Calu3 (cell line): ENCODE results near the gene TSACC. TPM values are rescaled to one million over a fixed set of nuclear protein-coding genes. Genes with fewer than 3 reads are reported as not detected.

ENCODE experiments used
- BruUV-seq: library from RNA; stranded (reverse); fragments of 400-500 nt; replicated peaks from 2 replicates; lab custom pipeline; 2021; lab: Mats Ljungman, UMichigan
- CTCF ChIA-PET: fragments of 300-600 bp; sonication (Branson Sonifier 250); formaldehyde crosslinking; loops from one replicate; lab custom pipeline; 2022; ENCODE audit warnings: antibody characterized with exemption; lab: Charles Lee
- DNase-seq: peaks from one replicate; pipeline ENCODE4 v3.0.0; 2022
- H3K27ac Mint-ChIP-seq: one replicate; pipeline ENCODE4 v1.8.0; 2022; ENCODE audit warnings: mixed read lengths; ENCODE audit not compliant: unreplicated experiment
- H3K27me3 Mint-ChIP-seq: one replicate; pipeline ENCODE4 v1.8.0; 2022; ENCODE audit warnings: mixed read lengths; ENCODE audit not compliant: unreplicated experiment
- H3K36me3 Mint-ChIP-seq: one replicate; pipeline ENCODE4 v1.8.0; 2022; ENCODE audit warnings: mild to moderate bottlenecking, moderate library complexity, mixed read lengths; ENCODE audit not compliant: insufficient read depth, unreplicated experiment
- H3K4me1 Mint-ChIP-seq: one replicate; pipeline ENCODE4 v1.8.0; 2022; ENCODE audit warnings: mild to moderate bottlenecking, low read depth, mixed read lengths; ENCODE audit not compliant: unreplicated experiment
- H3K4me3 Mint-ChIP-seq: one replicate; pipeline ENCODE4 v1.8.0; 2022; ENCODE audit warnings: mild to moderate bottlenecking, low read depth, moderate library complexity, mixed read lengths; ENCODE audit not compliant: unreplicated experiment
- H3K9me3 Mint-ChIP-seq: one replicate; pipeline ENCODE4 v1.8.0; 2022; ENCODE audit warnings: low read depth, mixed read lengths; ENCODE audit not compliant: unreplicated experiment
- intact Hi-C: fragments of 100-400 bp; cut with micrococcal nuclease; formaldehyde crosslinking; loops from one replicate; pipeline ENCODE4 v1.10.0; 2022; ENCODE audit not compliant: unreplicated experiment
- total RNA-seq: library from RNA; stranded (reverse); gene quantifications from 2 replicates; pipeline ENCODE4 v1.2.3, GENCODE V29; 2022
- TF ChIP-seq, protein P1 (sequence below): fragments of 200-600 bp; IDR thresholded peaks from one replicate; pipeline ENCODE4 v1.8.0; 2022; ENCODE audit warnings: antibody characterized with exemption; ENCODE audit not compliant: unreplicated experiment

TSACC gene
- total RNA-seq, 1 experiment from 2014 or later, result 1.4 TPM

DNA sequence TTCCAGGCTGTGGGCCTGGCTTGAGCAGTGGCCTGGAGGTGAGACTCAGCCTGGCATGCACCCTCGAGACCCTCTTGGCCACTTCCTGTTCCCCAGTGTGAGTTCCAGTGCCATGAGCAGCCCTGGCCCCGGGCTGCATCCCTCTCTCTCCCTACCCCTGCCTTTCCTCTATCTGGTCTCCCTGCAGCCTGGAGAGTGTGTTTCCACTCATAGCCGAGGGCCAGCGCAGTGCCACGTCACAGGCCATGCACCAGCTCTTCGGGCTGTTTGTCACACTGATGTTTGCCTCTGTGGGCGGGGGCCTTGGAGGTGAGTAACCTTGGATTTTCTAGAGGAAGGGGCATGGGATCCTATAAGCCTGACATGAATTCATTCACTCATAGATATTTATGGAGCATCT lies 44.2 kb downstream of the TSACC start:
- TF ChIP-seq, protein P1, sequence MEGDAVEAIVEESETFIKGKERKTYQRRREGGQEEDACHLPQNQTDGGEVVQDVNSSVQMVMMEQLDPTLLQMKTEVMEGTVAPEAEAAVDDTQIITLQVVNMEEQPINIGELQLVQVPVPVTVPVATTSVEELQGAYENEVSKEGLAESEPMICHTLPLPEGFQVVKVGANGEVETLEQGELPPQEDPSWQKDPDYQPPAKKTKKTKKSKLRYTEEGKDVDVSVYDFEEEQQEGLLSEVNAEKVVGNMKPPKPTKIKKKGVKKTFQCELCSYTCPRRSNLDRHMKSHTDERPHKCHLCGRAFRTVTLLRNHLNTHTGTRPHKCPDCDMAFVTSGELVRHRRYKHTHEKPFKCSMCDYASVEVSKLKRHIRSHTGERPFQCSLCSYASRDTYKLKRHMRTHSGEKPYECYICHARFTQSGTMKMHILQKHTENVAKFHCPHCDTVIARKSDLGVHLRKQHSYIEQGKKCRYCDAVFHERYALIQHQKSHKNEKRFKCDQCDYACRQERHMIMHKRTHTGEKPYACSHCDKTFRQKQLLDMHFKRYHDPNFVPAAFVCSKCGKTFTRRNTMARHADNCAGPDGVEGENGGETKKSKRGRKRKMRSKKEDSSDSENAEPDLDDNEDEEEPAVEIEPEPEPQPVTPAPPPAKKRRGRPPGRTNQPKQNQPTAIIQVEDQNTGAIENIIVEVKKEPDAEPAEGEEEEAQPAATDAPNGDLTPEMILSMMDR, result no peak
- no peak for DNase-seq
- no TSS peak for BruUV-seq
- no peaks in the 10 kb centered on the region for H3K9me3 Mint-ChIP-seq
- peaks cover 1% of the 10 kb centered on the region for H3K36me3 Mint-ChIP-seq
- intact Hi-C loops, result loop anchor here (2.0 kb wide), 1 partner anchor 226 kb away; no protein-coding TSS in a partner anchor
- CTCF ChIA-PET, result interaction anchor here (0.9 to 2.1 kb wide), 2 partner anchors 20 to 63 kb away, joined by 4 to 21 read pairs; no protein-coding TSS in a partner anchor
- peaks cover 29% of the 10 kb centered on the region for H3K27me3 Mint-ChIP-seq
- H3K4me1 Mint-ChIP-seq, result no peaks in the 10 kb centered on the region
- H3K27ac Mint-ChIP-seq, result no peak overlapping the region
- H3K4me3 Mint-ChIP-seq, result no peak overlapping the region

DNA sequence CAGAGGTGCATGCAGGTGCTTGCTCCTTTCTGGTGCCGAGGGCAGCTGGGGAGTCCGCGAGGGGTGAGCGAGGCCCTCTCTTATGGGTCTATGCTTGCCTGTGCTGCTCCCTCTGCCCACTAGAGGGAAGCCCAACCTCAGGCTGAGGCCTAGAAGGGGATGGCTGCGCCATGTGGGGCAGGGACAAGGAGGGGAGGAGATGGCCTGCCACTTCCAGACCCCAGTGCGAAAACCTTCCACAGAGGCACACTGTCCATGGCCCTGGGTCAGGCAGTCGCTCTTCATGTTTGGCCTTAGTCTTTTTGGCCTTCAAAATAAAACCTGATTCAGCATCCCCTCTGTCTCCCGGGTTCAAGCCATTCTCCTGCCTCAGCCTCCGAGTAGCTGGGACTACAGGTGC lies 44.7 kb downstream of the TSACC start:
- Mint-ChIP-seq H3K4me3 (no peak overlapping the region), H3K9me3 (no peaks in the 10 kb centered on the region), H3K27ac (no peak overlapping the region), H3K4me1 (no peaks in the 10 kb centered on the region), H3K27me3 (peaks cover 33% of the 10 kb centered on the region), H3K36me3 (no peaks in the 10 kb centered on the region)
- TF ChIP-seq, protein P1, result peak; percentile 94
- peak; percentile 82 for DNase-seq
- no TSS peak for BruUV-seq
- intact Hi-C loops, result loop anchor here (2.0 kb wide), 1 partner anchor 226 kb away; no protein-coding TSS in a partner anchor
- CTCF ChIA-PET, result interaction anchor here (0.9 to 2.1 kb wide), 2 partner anchors 21 to 63 kb away, joined by 4 to 21 read pairs; no protein-coding TSS in a partner anchor

DNA sequence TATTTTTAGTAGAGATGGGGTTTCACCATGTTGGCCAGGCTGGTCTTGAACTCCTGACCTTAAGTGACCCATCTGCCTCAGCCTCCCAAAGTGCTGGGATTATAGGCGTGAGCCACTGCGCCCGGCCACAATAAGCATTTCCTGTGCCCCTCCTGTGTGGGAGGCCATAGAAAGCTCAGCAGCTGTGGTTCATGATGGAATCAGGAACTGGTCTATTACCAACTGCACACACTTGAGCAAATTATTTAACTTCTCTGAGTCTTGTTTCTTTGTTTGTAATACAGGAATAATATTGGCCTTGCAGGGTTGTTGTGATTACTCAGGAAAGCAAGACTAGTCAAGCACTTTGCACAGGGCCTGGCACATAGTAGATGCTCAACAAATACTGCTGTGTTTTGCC lies 45.7 kb downstream of the TSACC start:
- no peak overlapping the region for H3K27ac Mint-ChIP-seq
- intact Hi-C loops, result no loop called here

DNA sequence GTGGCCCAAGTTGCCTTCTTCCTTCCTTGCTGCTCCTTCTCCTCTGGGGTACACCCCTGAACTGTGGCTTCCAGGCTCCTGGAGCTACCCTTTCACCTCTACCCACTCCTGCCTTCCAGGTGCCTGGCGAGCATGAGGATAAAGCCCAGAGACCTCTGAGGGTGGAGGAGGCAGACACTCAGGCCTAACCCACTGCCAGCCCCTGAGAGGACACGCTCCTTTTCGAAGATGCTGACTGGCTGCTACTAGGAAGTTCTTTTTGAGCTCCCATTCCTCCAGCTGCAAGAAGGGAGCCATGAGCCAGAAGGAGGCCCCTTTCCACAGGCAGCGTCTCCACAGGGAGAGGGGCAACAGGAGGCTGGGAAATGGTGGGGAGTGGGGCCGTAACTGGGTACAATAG lies 46.3 kb downstream of the TSACC start:
- H3K27ac Mint-ChIP-seq, result no peak overlapping the region
- CTCF ChIA-PET, result interaction anchor here (0.6 to 3.7 kb wide), 5 partner anchors 57 to 1028 kb away, joined by 4 to 163 read pairs (median 6); no protein-coding TSS in a partner anchor
- TF ChIP-seq, protein P1, result no peak
- H3K36me3 Mint-ChIP-seq, result no peaks in the 10 kb centered on the region
- intact Hi-C loops, result loop anchor here (1.0 kb wide), 1 partner anchor 60 kb away; no protein-coding TSS in a partner anchor
- BruUV-seq, result no TSS peak
- H3K27me3 Mint-ChIP-seq, result peaks cover 50% of the 10 kb centered on the region
- H3K9me3 Mint-ChIP-seq, result no peaks in the 10 kb centered on the region
- no peak for DNase-seq
- H3K4me3 Mint-ChIP-seq, result no peak overlapping the region
- H3K4me1 Mint-ChIP-seq, result no peaks in the 10 kb centered on the region

More for the DNA sequence above, 45.7 kb downstream of the TSACC start:
- CTCF ChIA-PET, result interaction anchor here (0.6 to 2.1 kb wide), 4 partner anchors 58 to 1027 kb away, joined by 4 to 21 read pairs (median 6); no protein-coding TSS in a partner anchor
- no peaks in the 10 kb centered on the region for H3K4me1 Mint-ChIP-seq
- H3K4me3 Mint-ChIP-seq, result no peak overlapping the region
- H3K9me3 Mint-ChIP-seq, result no peaks in the 10 kb centered on the region
- BruUV-seq, result no TSS peak
- TF ChIP-seq, protein P1, result no peak
- peaks cover 43% of the 10 kb centered on the region for H3K27me3 Mint-ChIP-seq
- DNase-seq, result no peak
- H3K36me3 Mint-ChIP-seq, result no peaks in the 10 kb centered on the region
